ENCODE data around the gene SMTNL2.

Gene SMTNL2

DNA sequence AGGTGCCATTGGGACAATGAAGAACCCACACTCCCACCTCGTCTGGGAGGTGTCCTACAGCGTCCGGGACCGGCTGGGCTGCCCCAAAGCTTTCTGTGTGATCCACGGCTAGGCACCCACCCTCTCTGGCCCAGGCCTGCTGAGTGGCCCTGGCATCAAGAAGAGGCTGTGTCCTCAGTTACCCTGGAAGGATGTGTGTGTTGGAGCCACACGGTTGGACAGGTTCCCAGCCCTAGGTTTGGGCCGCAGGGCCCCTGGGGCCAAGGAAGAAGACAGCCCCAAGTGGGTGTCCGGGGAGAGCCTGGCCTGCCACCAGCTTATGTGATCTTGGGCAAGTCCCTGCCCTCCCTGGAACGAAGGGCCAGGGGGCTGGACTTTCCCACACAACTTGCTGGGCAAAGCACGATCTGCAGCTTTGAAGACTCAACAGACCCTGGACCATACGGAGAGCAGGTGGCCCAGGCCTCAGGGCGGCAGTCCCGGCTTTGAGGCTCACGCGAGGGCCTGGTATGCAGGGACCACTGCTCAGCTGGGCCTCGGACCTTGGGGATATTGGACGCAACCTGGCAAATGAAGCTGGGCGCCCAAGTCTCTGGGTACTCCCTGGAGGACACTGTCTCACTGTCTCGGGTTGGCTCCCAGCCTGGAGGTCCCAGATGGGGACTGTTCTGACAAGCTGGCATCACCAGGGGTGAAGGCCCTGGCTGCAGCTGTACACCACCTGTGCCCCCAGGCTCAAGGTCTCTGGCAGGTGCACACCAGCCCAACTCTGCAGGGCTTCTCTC lies 46.7 kb upstream of the SMTNL2 start:
- DNase-seq (ENCODE audit: low read depth in 2 of 2) = no peak
- TF ChIP-seq, protein P1, sequence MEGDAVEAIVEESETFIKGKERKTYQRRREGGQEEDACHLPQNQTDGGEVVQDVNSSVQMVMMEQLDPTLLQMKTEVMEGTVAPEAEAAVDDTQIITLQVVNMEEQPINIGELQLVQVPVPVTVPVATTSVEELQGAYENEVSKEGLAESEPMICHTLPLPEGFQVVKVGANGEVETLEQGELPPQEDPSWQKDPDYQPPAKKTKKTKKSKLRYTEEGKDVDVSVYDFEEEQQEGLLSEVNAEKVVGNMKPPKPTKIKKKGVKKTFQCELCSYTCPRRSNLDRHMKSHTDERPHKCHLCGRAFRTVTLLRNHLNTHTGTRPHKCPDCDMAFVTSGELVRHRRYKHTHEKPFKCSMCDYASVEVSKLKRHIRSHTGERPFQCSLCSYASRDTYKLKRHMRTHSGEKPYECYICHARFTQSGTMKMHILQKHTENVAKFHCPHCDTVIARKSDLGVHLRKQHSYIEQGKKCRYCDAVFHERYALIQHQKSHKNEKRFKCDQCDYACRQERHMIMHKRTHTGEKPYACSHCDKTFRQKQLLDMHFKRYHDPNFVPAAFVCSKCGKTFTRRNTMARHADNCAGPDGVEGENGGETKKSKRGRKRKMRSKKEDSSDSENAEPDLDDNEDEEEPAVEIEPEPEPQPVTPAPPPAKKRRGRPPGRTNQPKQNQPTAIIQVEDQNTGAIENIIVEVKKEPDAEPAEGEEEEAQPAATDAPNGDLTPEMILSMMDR (IDR thresholded peaks at IDR 0.05; ENCODE audit: low read depth, low read length) = no peak
- H3K4me3 ChIP-seq (replicated peaks in 1 of 2; ENCODE audit: low read depth in 2 of 2, low read length in 2 of 2) = no peak overlapping the region

DNA sequence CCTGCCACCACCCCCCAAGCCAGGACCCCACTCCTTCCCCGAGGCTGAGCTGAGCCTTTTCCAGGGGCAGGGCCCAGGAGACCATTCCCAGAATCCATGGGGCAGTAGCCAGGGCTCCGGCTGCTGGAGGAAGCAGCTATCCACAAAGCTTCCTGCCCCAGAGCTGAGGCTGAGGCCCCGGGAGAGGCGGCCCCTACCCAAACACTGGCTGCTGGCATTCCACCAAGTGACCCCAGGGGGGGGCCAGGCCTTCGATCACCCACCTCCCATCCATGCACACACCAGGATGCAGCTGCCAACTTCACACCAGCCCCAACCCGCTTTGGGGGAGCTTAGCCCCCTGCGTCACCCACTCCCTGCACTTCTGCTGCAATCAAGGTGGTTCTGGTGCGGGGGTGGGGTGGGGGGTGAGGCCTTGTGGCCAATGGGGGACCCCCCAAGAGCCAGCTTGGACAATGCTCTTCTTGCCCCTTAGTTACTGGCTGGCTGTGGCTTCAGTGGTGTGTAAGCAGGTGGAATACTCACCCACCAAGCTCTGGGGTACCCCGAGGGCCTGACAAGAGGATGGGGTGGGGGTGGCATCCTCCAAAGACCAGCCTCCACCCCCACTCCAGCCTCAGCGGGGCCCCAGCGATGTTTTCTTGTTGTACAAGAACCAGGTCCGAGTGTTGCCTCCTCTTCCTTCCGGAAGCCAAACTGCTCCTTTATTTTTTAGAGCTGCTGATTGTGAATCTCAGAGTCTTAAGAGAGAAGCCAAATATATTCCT lies 45.9 kb upstream of the SMTNL2 start:
- H3K4me3 ChIP-seq (replicated peaks in 1 of 2; ENCODE audit: low read depth in 2 of 2, low read length in 2 of 2) = no peak overlapping the region
- TF ChIP-seq, protein P1 (IDR thresholded peaks at IDR 0.05; ENCODE audit: low read depth, low read length) = no peak
- DNase-seq (ENCODE audit: low read depth in 2 of 2) = no peak

DNA sequence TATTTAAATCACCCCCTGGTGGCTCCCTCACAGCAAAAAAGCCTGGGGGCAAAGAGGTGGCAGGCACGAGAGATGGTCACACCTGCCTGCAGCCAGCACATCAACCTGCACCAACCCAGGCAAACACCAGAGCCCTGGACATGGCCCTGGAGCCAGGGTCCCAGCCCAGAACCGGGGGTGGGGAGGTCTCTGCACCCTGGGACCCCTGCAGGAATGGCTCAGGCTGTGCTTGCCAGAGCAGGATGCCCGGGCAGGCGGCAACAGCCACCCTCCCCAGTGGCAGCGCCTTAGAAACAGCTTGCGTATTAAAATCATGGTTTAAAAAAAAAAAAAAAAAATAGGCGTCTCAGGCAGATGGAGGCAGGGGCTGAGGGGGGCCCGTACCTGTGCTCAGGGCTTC lies 45.3 kb upstream of the SMTNL2 start:
- no peak for DNase-seq (ENCODE audit: low read depth in 2 of 2)
- TF ChIP-seq, protein P1 (IDR thresholded peaks at IDR 0.05; ENCODE audit: low read depth, low read length) = no peak
- no peak overlapping the region for H3K4me3 ChIP-seq (replicated peaks in 1 of 2; ENCODE audit: low read depth in 2 of 2, low read length in 2 of 2)

DNA sequence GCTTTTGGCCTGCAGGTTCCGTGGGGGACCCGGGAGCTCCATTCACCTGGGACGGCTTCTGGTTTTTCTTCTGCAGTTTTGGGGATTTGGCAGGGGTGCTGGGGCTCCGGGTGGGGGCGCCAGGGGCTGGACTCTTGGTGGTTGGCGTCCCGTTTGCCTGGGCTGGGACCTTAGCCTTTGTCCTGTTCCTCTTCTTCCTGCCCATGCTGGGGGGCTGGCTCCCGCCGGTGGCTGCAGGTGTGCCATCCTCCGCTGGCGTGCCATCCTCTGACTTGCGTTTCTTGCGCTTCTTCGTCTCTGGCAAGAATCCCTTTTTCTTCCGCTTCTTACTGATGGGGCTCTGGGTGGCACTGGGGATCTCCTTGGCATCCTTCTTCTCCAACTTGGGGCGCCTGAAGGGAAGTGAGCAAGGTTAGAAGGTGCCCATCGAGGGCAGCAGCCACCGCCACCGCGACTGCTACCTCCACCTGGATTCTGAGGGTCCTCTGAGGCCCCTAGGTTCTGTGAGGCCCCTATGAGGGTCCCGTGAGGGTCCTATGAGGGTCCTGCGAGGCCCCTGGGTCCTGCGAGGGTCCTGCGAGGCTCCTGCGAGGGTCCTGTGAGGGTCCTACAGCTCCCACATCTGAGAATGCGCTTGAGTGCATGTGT lies 44.6 kb upstream of the SMTNL2 start:
- TF ChIP-seq, protein P1 (IDR thresholded peaks at IDR 0.05; ENCODE audit: low read depth, low read length) = no peak
- no peak overlapping the region for H3K4me3 ChIP-seq (replicated peaks in 1 of 2; ENCODE audit: low read depth in 2 of 2, low read length in 2 of 2)
- DNase-seq (ENCODE audit: low read depth in 2 of 2) = no peak

DNA sequence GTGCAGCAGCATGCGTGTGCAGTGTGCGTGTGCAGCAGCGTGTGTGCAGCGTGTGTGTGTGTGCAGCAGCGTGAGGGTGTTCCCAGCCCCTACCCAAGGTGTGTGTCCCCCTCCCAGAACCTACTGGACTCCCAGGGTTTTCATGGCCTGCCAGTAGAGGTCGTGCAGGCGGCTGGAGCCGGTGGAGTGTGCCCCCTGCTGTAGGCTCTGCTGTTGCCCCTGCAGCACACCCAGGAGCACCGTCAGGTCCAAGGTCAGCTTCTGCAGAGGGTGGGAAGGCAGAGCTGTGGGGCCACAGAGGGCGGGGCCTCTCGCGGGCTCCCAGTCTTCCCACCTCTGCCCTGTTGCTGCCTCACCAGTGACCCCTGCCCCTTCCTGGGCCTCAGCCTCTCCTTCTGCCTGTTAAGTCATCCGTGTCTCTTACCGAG lies 44.1 kb upstream of the SMTNL2 start:
- H3K4me3 ChIP-seq (replicated peaks in 1 of 2; ENCODE audit: low read depth in 2 of 2, low read length in 2 of 2) = no peak overlapping the region
- TF ChIP-seq, protein P1 (IDR thresholded peaks at IDR 0.05; ENCODE audit: low read depth, low read length) = peak; percentile 11
- no peak for DNase-seq (ENCODE audit: low read depth in 2 of 2)

DNA sequence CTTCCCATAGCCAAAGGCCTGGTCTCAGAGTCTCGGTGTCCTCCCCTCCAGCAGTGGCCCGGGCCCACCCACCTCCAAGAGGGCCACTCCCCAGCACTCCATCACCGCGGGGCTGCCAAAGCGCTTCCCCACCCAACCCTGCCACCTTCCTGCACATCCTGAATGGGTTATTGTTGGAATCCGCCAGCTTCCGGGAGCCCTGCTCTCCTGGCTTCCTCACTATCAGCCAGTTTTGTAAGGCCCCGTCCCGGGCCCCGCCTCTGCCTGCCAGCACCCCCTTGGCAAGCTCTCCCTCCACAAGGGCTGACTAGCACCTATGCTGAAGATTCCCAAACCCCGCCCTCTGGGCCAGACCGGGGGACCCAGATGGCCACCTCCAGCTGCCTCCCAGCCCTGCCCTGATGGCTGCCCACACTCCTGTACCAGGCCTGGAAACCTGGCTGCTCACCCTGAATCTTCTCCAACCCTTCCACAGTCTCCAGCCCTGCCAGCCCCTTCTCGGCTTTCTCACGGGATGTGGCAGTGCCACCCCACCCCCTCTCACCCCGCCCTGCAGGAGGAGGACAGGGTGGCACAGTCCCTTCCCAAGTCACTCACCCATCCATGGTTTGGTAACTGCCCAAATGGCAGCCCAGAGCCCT lies 43.5 kb upstream of the SMTNL2 start:
- TF ChIP-seq, protein P1 (IDR thresholded peaks at IDR 0.05; ENCODE audit: low read depth, low read length) = no peak
- no peak overlapping the region for H3K4me3 ChIP-seq (replicated peaks in 1 of 2; ENCODE audit: low read depth in 2 of 2, low read length in 2 of 2)
- DNase-seq (ENCODE audit: low read depth in 2 of 2) = no peak
